Activated CD4-positive, alpha-beta T cell treated with anti-CD3 and anti-CD28 coated beads, Interleukin-2, amount 50 U/mL, for 24 hours (primary cell): ENCODE measurements around the gene HPRT1.

Source experiments
- DNase-seq, 2 donors: peaks; one replicate each; pipeline ENCODE4 v3.0.0-alpha.2; 2020; ENCODE audit warnings: low read depth in 1 of 2, low spot score in 1 of 2

Gene HPRT1

DNA sequence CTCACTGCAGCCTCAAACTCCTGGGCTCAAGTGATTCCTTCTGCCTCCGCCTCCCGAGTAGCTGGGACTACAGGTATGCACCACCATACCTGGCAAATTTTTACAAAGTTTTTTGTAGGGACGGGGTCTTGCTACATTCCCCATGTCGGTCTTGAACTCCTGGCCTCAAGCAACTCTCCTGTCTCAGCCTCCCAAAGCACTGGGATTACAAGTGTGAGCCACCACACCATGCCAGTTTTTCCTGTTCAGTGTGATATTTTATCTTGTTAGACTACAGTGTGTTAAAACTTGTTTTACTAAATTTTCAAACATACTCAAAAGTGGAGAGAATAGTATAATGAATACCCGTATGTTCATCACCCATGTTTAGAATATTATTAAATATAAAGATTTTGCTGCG lies 12.1 kb downstream of the HPRT1 start:
- DNase-seq = no peak

DNA sequence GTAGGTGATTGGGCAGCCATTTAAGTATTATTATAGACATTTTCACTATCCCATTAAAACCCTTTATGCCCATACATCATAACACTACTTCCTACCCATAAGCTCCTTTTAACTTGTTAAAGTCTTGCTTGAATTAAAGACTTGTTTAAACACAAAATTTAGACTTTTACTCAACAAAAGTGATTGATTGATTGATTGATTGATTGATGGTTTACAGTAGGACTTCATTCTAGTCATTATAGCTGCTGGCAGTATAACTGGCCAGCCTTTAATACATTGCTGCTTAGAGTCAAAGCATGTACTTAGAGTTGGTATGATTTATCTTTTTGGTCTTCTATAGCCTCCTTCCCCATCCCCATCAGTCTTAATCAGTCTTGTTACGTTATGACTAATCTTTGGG lies 16.3 kb downstream of the HPRT1 start:
- no peak for DNase-seq

DNA sequence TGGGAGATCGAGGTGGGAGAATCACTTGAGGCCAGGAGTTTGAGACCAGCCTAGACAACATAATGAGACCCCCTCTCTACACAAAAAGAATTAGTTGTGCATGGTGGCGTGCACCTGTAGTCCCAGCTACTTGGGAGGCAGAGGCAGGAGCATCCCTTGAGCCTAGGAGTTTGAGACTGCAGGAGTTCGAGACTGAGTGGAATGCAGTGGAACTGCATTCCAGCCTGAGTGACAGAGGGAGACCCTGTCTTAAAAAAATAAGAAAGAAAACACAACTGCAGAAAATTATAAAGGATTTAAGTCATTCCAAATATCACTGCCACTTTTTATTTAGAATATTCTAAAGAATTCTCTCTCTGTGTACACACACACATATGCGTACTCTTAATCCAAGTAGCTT lies 18.4 kb downstream of the HPRT1 start:
- no peak for DNase-seq

DNA sequence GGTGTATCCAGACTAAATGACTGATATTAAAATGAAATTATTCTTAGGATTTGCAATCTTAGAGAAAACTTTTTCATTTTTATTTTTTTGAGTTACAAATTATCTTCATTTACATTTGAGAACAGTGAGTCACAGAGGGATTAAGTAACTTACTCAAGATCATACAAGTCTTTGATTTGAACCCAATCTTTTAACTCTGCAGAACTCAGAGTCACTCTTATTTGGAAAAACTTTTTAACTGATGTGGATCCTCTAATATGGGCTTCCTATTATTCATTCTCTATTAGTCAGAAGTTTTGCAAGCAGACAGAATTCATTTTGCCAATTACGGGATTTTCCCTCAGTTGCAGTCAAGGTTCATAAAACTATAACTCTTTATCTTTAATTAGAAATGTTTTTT lies 20.1 kb downstream of the HPRT1 start:
- no peak for DNase-seq

DNA sequence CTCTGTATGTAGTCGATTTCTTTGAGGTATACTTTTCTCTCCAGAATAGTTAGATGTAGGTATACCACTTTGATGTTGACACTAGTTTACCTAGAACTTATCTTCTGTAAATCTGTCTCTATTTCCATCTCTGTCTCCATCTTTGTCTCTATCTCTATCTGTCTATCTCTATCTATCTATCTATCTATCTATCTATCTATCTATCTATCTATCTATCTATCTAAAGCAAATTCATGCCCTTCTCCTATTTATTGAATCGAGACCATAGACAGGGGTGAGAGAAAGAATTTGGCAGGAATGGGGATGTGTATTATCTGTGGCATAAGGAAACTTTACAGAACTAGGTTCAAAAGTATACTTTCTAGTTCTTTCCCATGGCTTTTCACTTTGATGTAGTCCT lies 21.4 kb downstream of the HPRT1 start:
- no peak for DNase-seq

DNA sequence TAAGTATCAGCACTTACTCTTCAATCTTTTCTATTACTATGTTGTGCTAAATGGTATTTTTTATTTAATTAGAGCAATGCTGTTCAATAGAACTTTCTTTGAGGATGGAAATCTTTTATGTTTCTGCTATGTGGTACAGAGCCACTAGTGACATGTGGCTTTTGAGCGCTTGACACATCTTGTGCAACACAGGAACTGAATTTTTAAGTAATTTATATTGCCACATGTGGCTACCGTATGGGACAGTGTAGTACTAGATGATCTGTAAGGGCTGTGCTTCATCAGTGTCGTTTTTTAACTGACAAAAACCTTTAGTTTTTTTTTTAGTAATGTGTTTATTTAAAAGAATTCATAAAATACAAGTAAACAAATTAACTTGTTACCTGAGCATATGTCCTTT lies 22.4 kb downstream of the HPRT1 start:
- DNase-seq = no peak

DNA sequence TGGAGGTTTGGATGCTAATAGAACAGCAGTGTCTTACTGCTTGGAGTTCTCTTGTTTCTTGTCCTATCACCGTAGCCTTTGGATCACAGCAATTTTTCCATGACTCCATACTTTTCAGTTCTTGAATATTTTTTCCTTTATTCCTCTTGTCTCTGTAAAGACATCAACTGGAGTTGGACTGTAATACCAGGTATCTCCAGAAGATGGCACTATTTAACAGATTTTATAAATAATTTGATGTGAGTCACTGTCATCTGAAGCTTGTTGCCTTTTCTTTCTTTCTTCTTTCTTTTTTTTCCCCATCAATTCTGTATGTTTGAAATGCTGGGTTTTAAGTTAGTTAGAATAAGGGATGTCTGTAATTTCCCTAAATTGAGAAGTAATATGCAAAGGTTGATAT lies 24.1 kb downstream of the HPRT1 start:
- no peak for DNase-seq

DNA sequence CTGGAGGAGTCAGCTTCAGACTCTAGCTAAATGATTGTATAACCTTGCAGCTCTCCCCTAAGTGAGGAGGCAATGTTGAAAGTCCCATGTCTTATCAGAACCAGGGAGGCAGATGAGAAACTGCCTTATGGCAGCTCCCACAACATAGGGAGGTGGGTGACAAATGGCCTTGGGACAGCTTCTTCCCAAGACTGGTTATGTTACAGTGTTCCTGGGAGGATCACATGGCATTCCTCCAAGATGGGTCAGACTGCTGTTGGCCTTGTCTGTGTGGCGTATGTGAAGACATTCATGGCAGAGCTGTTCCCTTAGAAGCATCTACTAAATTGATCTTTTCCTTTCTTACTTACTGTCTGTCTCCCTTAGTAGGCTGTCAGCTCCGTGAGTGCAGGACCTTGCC lies 42.0 kb downstream of the HPRT1 start:
- DNase-seq = no peak

DNA sequence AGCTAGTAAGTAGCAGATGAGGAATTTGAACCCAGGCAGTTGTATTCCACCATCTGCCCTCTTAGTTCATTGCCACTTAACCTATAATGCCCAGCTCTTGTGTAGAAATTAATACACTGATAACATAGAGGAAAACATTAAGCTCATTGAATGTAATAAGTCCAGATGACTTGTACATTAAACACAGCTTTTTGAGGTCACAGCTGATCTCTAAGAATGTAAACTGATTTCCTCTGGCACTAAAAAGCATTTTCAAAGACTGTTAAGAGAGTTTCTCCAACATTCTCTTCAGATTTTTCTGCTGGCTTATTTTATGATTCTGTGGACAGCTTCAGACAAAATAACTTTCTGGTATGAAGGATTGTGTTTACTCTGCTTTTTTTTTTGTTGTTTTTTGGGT lies 42.7 kb downstream of the HPRT1 start:
- DNase-seq = no peak

DNA sequence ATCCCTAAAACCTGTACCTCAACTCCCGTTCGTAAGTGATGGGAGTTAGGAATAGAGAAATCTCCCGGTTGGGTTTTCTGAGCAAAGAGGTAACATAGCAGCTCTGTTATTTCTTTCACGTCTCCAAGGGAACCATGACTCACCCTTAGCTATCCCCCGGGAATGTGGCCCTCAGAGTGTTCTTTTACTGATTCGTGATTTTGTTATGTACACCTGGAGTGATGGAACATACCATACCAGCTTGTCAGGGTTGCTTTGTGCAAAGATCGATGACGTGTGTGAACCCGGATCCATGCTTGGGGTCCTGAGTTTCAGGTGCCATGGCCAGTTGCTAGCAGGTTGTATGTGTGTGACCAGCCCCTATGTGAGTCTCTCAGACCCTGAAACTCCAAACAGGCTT lies 52.6 kb downstream of the HPRT1 start:
- DNase-seq = no peak

DNA sequence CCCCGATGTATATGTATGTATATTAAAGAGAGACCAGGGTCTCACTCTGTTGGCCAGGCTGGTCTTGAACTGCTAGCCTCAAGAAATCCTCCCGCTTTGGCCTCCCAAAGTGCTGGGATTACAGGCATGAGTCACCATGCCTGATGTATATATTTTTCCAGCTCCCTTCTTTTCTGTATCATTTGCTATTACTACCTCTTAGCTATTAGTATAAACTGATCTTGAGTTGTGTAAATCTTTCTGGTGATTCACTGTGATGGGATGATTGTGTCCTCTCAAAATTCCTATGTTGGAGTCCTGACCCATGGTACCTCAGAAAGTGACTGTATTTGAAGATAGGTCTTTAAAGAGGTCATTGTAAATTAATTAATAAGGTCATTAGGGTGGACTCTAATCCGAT lies 53.1 kb downstream of the HPRT1 start:
- DNase-seq = no peak

DNA sequence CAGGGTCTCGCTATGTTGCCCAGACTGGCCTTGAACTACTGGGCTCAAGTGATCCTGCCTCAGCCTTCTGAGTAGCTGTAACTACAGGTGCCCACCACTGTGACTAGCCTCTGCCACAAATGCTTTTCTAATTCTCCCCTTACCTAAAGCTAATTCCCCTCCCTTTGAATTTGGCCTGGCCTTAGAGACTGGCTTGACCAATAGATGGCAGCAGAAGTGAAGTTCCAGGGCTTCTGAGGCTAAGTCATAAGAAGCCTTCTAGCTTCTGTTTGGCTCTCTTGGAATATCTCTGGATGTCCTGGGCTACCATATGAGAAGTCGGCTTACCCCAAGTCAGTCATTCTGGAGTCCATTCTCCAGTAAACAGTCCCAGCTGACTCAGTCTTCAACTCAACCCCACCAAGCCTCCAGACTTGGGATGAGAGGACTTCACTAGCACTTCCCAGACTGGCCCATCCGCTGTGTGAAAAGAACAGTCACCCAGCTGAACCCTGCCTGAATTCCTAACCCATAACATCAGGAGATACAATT lies 61.0 kb downstream of the HPRT1 start:
- DNase-seq = no peak

DNA sequence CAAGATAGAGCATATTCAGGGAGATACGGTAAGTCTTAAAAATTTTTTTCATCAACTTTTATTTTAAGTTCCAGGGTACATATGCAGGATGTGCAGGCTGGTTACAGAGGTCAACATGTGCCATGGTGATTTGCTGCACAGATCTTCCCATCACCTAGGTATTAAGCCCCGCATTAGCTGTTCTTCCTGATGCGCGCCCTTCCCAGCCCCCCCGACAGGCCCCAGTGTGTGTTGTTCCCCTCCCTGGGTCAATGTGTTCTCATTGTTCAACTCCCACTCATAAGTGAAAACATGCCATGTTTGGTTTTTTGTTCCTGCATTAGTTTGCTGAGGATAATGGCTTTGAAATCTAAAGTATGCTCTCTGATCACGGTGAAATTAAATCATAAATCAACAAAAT lies 64.2 kb downstream of the HPRT1 start:
- DNase-seq = no peak

DNA sequence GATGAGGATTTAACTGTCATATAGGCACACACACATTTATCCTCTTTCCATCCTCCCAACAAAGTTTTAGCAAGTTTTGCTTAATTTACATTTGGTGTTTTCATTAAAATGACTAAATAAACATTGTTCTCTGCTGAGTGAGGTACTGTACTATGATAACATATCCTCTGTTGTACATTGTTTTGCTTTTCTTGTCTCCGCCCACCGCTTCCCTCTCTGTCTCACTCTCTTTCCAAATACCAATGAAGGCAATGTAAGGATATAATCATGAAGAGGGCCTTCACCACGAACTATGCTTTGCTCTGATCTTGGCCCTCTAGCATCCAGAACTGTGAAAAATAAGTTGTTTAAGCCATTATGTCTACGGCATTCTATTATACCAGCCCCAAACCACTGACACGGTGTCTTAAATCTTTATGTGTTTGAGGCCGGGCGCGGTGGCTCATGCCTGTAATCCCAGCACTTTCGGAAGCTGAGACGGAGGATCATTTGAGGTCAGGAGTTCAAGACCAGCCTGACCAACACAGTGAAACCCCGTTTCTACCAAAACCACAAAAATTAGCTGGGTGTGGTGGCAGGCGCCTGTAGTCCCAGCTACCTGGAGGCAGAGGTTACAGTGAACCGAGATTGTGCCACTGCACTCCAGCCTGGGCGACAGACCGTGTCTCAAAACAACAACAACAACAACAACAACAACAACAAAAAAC lies 65.3 kb downstream of the HPRT1 start:
- DNase-seq = no peak

DNA sequence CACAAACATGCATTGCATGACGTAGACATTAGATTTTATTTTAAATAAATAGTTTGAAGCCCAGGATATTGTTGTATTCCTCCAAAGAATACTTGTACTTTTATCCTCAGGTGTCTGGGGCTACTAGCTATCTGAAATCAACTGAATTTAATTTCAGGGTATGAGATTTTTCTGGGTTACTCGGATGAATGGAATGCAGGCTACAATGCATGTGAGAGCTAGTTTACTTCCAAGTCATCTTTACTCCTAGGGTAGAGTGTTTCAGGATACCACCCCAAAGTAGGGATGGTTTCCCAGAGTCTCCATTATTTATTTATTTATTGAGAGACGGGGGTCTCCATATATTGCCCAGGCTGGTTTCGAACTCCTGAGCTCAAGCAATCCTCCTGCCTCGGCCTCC lies 66.4 kb downstream of the HPRT1 start:
- no peak for DNase-seq

DNA sequence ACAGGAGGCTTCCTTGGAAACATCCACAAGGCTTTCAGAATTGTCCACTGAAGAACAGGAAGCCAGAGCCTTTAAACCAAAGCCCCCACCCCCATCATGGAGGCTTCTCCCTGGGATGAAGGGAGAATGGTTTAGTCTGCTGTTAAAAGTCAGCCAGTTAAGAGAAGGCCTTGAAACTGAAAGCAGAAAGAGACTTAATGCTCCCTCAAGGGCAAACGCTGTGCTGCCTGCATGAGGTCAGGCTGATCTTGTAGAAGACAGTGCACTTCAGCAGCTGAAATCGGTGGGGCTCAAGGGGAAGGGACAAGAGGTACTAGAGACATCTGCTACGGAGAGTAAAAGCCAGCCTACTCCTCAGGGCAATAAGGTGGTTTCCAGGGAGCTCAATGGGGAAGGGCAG lies 69.0 kb downstream of the HPRT1 start:
- no peak for DNase-seq

DNA sequence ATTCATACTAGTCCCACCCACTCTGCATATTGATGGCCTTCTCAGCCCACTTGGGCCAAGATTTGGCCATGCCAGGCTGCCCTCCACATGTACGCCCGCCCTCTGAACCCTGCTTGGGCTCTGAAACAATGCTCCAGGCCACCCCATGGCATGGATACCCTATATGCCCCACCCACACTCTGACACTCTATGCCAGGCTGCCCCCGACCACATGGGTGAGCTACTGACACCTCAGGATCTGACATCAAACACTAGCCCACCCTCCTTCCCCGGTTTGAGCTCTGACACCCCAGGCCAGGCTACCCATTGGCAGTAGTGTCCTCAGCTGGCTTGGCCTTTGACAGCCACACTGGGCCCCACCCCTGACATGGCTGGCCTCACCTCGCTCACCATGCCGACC lies 69.5 kb downstream of the HPRT1 start:
- DNase-seq = no peak

DNA sequence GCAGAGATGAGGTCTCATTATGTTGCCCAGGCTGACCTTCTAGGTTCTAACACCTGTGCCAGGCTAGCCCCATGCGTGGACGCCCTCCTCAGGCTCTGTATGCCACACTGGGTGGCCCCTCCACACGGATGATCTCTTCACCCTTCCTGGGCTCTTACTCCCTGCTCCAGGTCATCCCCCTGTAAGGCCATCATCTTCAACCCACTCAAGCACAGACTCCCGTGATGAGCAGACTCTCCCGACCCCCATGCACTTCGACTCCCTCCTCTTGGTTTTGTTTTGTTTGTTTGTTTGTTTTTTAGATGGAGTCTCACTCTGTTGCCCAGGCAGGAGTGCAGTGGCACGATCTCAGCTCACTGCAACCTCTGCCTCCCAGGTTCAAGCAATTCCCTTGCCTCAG lies 70.9 kb downstream of the HPRT1 start:
- no peak for DNase-seq

DNA sequence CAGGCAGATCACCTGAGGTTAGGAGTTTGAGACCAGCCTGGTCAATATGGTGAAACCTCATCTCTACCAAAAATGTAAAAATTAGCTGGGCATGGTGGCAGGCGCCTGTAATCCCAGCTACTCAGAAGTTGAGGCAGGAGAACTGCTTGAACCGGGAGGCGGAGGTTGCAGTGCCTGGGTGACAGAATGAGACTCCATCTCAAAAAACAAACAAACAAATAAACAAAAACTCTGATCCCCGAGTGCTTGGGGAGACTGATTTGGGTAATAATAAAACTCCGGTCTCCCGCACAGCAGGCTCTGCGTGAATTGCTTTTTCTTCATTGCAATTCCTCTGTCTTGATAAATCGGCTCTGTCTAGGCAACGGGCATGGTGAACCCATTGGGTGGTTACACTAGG lies 73.4 kb downstream of the HPRT1 start:
- no peak for DNase-seq

DNA sequence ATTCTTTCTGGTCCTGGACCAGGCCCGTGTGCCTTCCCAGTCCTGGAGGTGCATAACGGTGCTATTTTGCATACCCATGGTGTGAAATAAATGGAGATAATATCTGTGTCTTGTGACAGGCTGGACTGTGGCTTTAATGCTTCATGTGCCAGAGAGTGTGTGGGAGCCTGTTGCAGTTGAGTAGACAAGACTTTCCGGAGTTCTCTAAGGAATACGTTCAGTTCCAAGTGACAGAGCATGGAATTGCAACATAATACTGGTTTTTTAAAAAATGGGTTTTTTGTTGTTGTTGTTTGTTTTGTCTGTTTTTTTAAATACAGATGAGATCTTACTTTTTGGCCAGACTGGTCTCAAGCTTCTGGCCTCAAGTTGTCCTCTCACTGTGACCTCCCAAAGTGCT lies 74.0 kb downstream of the HPRT1 start:
- no peak for DNase-seq

DNA sequence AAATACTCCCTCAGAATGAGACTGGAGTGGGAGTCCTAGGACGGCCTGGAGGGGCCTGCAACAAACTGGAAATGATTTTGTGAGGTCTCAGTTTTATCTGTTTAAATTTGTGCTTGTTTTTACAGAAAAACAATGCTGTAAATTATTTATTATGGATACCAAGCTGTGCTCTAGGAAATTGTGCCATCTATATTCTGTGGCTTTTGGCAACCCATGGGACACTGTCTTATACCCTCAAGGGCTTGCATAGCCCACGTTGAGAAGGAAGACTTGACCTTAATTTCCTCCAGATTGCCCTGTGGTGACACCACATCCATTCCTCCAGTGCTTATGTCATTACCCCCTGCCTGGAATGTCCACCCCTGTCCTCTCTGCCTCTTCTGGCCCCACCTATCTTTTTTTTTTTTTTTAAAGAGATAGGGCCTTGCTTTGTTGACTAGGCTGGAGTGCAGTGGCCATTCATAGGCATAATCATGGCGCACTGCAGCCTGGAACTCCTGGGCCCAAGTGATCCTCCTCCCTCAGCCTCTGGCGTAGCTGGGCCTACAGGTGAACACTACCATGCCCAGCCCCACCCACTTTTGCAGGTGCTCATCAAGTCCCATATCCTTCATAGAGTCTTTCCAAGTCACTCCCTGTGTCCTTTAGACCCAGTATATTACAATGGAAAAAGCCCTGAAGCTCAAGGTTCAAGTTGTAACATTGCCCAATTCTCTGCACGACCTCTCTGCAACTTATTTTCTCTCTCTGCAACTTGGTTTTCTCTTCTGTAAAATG lies 77.4 kb downstream of the HPRT1 start:
- DNase-seq = no peak

DNA sequence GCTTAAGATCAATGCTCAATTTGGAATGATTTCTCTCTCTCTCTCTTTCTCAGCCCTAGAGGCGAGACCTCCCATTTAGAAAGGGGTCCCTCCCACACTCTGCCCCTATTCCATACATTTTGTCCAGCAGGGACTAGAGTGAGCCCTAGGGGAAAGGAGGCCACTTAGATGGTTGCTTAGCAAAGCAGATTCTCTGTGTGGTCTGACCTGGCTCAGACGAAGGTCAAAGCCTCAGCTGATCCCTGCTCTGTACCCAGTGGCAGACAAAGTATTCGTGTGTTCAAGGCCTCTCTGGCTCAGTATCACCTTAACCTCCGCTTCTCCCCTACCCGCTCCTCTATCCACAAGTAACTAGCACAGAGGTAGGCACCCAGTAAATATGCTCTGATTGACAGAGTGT lies 78.4 kb downstream of the HPRT1 start:
- no peak for DNase-seq

DNA sequence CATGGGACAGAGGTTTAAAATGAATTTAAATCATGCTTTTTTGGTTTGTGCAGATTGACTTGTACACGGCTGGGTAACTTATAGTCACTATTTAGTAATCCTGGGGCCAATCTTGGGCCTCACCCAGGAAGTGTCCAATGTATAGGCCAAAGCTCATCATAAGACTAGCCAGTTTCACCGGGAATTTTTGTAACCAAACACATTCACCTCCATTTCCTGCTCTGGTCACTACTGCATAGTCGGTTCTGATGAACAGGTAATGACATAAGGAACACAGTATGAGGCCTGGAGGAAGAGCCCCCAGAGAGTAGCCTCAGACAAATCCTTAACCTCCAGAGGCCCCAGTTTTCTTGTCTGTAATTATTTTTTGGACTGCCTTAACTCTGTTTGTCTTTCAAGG lies 81.9 kb downstream of the HPRT1 start:
- no peak for DNase-seq
